HG03442 (cell line): Measurements from ENCODE around the gene WDR35.

Source experiments
- ATAC-seq: cut with Tn5 transposase; IDR thresholded peaks from one replicate; pipeline ENCODE4 v1.9.1; 2021; ENCODE audit warnings: mild to moderate bottlenecking, moderate library complexity; ENCODE audit not compliant: unreplicated experiment

The WDR35 gene

DNA sequence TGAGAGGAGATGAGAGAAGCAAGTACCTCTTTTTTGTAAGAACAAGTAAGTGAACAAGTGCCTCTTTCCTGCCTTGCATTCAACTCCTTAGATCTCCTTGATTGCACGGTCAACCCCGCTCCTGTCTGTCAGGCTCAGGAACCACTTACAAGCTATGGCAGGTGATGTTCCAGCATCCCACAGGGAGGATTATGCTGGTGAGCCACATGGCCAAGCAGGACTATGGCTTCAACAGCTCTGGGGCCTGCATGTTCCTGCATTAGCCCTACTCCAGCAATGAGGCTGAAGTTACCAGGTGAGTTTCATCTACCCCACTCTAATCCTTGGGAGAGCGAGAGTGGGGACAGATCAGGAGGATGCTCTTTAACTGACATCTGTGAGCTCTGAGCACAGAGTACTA is 117.6 kb downstream of the WDR35 start:
- ATAC-seq: no peak

GRCh38 chr2:19871836-19872235 is 118.1 kb downstream of the WDR35 start:
- no peak for ATAC-seq

DNA sequence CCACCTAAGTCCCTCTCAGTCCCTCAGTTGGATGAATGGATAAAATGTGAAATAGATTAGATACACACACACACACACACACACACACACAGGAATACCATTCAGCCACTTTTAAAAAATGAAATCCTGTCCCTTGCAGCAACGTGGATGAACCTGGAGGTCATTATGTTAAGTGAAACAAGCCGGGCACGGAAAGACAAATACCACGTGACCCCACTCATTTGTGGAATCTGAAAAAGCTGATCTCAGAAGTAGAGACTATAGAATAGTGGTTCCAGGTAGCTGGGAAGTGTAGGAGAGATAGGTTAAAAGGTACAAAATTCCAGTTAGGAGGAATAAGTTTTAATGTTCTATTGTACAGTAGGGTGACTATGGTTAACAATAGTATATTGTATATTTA is 119.1 kb downstream of the WDR35 start:
- no peak for ATAC-seq

- peak; percentile 79 for ATAC-seq
These were observed 121.0 kb downstream of the WDR35 start for GRCh38 chr2:19868701-19869580.

DNA sequence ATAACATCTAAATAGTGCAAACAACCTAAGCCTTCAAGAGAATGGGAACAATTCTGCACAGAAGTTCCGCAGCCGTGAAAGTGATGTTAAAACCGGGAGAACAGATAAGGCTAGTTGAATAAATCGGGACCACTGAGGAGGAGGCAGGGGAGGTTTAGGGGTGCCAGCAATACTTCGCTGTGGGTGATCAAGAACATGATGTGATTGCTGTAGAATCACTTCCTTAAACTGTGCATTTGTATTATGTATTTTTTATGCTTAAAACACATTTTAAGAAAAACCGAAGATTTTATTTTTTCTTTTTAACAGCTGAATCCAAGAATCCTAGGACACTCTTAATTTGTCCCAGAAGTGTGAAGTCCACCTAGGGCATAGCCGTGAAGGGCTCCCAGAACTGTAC is 121.7 kb downstream of the WDR35 start:
- peak; percentile 1 for ATAC-seq

DNA sequence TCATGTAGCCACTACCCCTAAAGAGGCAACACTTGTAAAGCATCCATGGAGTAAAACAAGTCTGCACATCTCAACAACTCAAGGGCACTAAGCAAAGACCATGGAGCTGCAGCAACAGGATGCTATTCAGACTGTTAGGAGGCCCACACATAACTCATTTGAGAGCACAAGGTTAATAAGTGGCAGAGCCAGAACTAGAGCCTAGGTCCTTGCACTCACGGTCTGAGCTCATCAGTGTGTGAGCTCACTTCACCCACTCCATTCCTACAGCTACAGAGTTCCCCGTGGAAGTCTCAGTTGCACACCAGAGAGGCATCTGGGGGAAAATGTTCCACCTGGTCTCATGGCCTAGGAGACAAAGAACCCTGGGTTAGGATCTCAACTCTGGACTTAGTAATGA is 123.1 kb downstream of the WDR35 start:
- ATAC-seq: no peak

- ATAC-seq: peak; percentile 21
These were observed 124.8 kb downstream of the WDR35 start for GRCh38 chr2:19865151-19865550.

- ATAC-seq: no peak
These were observed 125.5 kb downstream of the WDR35 start for GRCh38 chr2:19864381-19864780.

DNA sequence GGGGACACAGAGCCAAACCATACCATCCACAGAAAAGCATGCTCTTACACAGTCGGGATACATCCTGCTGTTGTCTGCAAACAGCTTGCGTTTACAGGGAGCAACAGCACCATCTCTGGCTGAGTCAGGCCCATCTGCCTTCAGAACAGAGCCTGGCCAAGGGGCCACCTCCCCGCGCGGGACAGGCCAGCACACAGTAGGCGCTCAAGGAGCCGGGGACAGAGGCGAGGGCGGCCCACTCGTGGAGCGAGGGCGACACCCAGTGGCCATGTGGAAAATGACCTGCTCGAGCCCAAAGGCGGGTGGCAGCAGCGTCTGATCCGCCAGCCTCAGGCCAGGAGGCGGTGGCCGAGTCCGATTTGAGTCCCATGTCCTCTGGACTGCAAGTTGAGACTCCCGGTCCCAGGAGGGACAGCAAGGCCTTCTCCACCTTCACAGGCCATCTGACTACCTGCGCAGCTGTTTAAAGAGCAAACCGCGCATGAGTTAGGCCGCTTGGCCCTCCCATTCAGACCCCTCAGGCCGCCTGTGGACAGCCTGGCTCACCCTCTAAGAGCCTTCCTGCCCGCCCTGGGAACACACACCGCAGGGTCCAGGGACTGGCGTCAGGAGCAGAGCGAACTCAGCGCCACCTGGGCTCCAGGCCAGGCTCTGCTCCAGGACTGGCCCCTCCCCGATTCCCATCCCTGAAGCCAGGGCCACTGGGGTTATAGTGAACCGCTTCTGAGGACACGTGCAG is 126.4 kb downstream of the WDR35 start:
- ATAC-seq: peak; percentile 77

DNA sequence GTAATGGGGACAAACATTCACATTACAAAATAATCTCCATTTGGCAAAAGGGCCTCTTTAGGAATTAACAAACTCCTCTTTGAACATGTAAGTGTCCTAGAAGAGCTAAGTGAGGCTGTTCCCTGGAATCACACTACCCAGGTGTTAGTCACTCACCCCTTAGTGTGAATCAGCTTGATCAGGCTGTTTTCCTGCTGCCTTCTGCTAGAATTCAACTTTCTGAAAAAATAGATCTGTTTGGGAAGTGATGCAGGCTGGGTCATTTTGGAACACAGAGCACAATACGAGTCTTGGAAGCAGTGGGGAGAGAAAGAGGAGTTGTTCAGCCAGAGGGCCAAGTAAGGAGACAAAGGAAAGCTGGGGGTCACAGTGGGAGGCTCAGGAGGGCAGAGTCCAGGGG is 128.1 kb downstream of the WDR35 start:
- ATAC-seq: no peak
